IMR-90 (cell line): Measurements from ENCODE around the gene INTS15. TPM values are rescaled to one million over a fixed set of nuclear protein-coding genes. Genes with fewer than 3 reads are reported as not detected.
"Not testable (repeated sequence)": the region's sequence is repeated elsewhere in the genome, so short reads cannot be mapped to it uniquely, and the experiment has no call there.

ENCODE experiments used
- ATAC-seq: fragments of 200-7000 bp; cut with Tn5 transposase; 2 replicates; pipeline ENCODE4 v1.9.1; 2020; ENCODE audit warnings: low read depth, mild to moderate bottlenecking, moderate library complexity
- BruUV-seq: library from RNA; stranded (reverse); fragments of 400-500 nt; replicated peaks from 2 replicates; lab custom pipeline; 2021; lab: Mats Ljungman, UMichigan
- CTCF ChIA-PET: fragments of 300-600 bp; formaldehyde crosslinking; extraction: SDS; loops from one replicate; lab custom pipeline; 2021; ENCODE audit warnings: antibody characterized with exemption; lab: Yijun Ruan, JAX
- POLR2A ChIA-PET: fragments of 300-600 bp; sonication (Branson Sonifier 250); formaldehyde crosslinking; loops from one replicate; lab custom pipeline; 2022; ENCODE audit warnings: antibody characterized with exemption; ENCODE audit not compliant: unreplicated experiment; lab: Charles Lee
- DNase-seq: peaks from one replicate; pipeline ENCODE4 v3.0.0; 2013
- H2AFZ ChIP-seq: replicated peaks from 2 replicates; pipeline ENCODE3; 2013; ENCODE audit warnings: low read length, mild to moderate bottlenecking; ENCODE audit not compliant: poor library complexity
- H2AK5ac ChIP-seq: 2 replicates; pipeline ENCODE4 v1.6.1; 2013; ENCODE audit warnings: low read depth, low read length, inconsistent platforms
- H2AK9ac ChIP-seq: replicated peaks from 2 replicates; pipeline ENCODE3; 2013; ENCODE audit warnings: mild to moderate bottlenecking, low read depth, low read length, moderate library complexity; ENCODE audit not compliant: poor library complexity
- H2BK120ac ChIP-seq: 2 replicates; pipeline ENCODE4 v1.6.1; 2013; ENCODE audit warnings: low read depth, low read length, inconsistent platforms
- H2BK15ac ChIP-seq: 3 replicates; pipeline ENCODE4 v1.6.1; 2013; ENCODE audit warnings: low read depth, low read length, inconsistent platforms
- H2BK20ac ChIP-seq: 2 replicates; pipeline ENCODE4 v1.6.1; 2013; ENCODE audit warnings: low read depth, mild to moderate bottlenecking, inconsistent platforms, low read length, moderate library complexity
- H2BK5ac ChIP-seq: 2 replicates; pipeline ENCODE4 v1.6.1; 2013; ENCODE audit warnings: mild to moderate bottlenecking, low read depth, low read length, inconsistent platforms; ENCODE audit not compliant: poor library complexity, severe bottlenecking
- H3K14ac ChIP-seq: replicated peaks from 2 replicates; pipeline ENCODE4 v1.6.1; 2013; ENCODE audit warnings: low read depth, low read length, inconsistent platforms
- H3K18ac ChIP-seq: 2 replicates; pipeline ENCODE4 v1.6.1; 2013; ENCODE audit warnings: low read depth, low read length, control low read depth
- H3K23ac ChIP-seq: 2 replicates; pipeline ENCODE4 v1.6.1; 2013; ENCODE audit warnings: low read depth, low read length, inconsistent platforms
- H3K27ac ChIP-seq: 2 replicates; pipeline ENCODE4 v1.5.1; 2013; ENCODE audit warnings: mild to moderate bottlenecking, control low read depth, low read length; ENCODE audit not compliant: insufficient read depth
- H3K27me3 ChIP-seq: 2 replicates; pipeline ENCODE4 v1.6.1; 2013; ENCODE audit warnings: low read length; ENCODE audit not compliant: control insufficient read depth, insufficient read depth
- H3K36me3 ChIP-seq: 2 replicates; pipeline ENCODE4 v1.6.1; 2013; ENCODE audit warnings: low read length, mixed read lengths; ENCODE audit not compliant: control insufficient read depth, insufficient read depth
- H3K4ac ChIP-seq: 2 replicates; pipeline ENCODE4 v1.6.1; 2013; ENCODE audit warnings: low read depth, low read length, inconsistent platforms
- H3K4me1 ChIP-seq: 2 replicates; pipeline ENCODE4 v1.6.1; 2013; ENCODE audit warnings: low read length, mixed read lengths; ENCODE audit not compliant: control insufficient read depth, insufficient read depth
- H3K4me2 ChIP-seq: 2 replicates; pipeline ENCODE4 v1.6.1; 2013; ENCODE audit warnings: low read depth, mild to moderate bottlenecking, control low read depth, low read length, moderate library complexity
- H3K4me3 ChIP-seq: 2 replicates; pipeline ENCODE4 v1.5.1; 2013; ENCODE audit warnings: low read depth, mild to moderate bottlenecking, control low read depth, low read length, moderate library complexity; ENCODE audit not compliant: insufficient read depth
- H3K56ac ChIP-seq: 2 replicates; pipeline ENCODE4 v1.6.1; 2013; ENCODE audit warnings: low read length, inconsistent platforms; ENCODE audit not compliant: insufficient read depth; ENCODE audit errors: extremely low read depth
- H3K79me1 ChIP-seq, 2 experiments: 2 replicates each; pipeline ENCODE4 v1.6.1; 2013; ENCODE audit warnings: low read length in 2 of 2, inconsistent platforms in 1 of 2, low read depth in 1 of 2
- H3K9ac ChIP-seq: 2 replicates; pipeline ENCODE4 v1.6.1; 2013; ENCODE audit warnings: low read depth, low read length, control low read depth
- H3K9me1 ChIP-seq: 2 replicates; pipeline ENCODE4 v1.6.1; 2013; ENCODE audit warnings: low read length, inconsistent platforms; ENCODE audit not compliant: insufficient read depth
- H3K9me3 ChIP-seq: 2 replicates; pipeline ENCODE4 v1.6.1; 2013; ENCODE audit warnings: low read length; ENCODE audit not compliant: control insufficient read depth, insufficient read depth
- H4K20me1 ChIP-seq: 2 replicates; pipeline ENCODE4 v1.6.1; 2013; ENCODE audit warnings: low read length, inconsistent platforms; ENCODE audit not compliant: insufficient read depth
- H4K5ac ChIP-seq: 2 replicates; pipeline ENCODE4 v1.6.1; 2013; ENCODE audit warnings: mild to moderate bottlenecking, low read depth, low read length, control low read depth
- H4K8ac ChIP-seq, 2 experiments: 2 replicates each; pipeline ENCODE4 v1.6.1; 2013; ENCODE audit warnings: low read depth in 2 of 2, low read length in 2 of 2, control low read depth in 1 of 2, inconsistent platforms in 1 of 2
- H4K91ac ChIP-seq: 2 replicates; pipeline ENCODE4 v1.6.1; 2013; ENCODE audit warnings: low read depth, low read length, inconsistent platforms; ENCODE audit not compliant: insufficient read depth
- RFX5 ChIP-seq: IDR thresholded peaks from 2 replicates; pipeline ENCODE4 v1.8.0; 2012; ENCODE audit warnings: low read depth, mild to moderate bottlenecking, low read length, moderate library complexity
- WGBS, 2 experiments: methylation state at CpG; one replicate each; pipeline versions ENCODE4 v1.1.5 to v1.1.7; 2013; ENCODE audit warnings: missing lambda C conversion rate in 2 of 2; ENCODE audit not compliant: insufficient read length in 1 of 2; ENCODE audit errors: extremely low coverage in 2 of 2; 5-methylcytosine and 5-hydroxymethylcytosine counted together
- dilution Hi-C: fragments of 300-500 bp; cut with HindIII; formaldehyde crosslinking; loops from one replicate; pipeline ENCODE4 v1.14.3; 2018; ENCODE audit warnings: low sequenced_read_pairs; ENCODE audit not compliant: unreplicated experiment
- in situ Hi-C: fragments of 300-500 bp; cut with MboI; formaldehyde crosslinking; loops from 3 replicates; pipeline ENCODE4 v1.14.3; 2019; ENCODE audit warnings: low sequenced_read_pairs, inconsistent platforms, mixed read lengths
- intact Hi-C: fragments of 100-400 bp; cut with micrococcal nuclease; formaldehyde crosslinking; loops from 2 replicates; pipeline ENCODE4 v1.10.0; 2022
- polyA plus RNA-seq, 3 experiments: library from polyadenylated mRNA; depleted of rRNA; stranded (reverse); fragments of >200 nt; gene quantifications; 2 replicates each; pipeline ENCODE4 v1.2.3, GENCODE V29; 2012; ENCODE audit warnings: low replicate concordance in 1 of 3
- total RNA-seq: library from RNA; depleted of rRNA; stranded (reverse); fragments of >200 nt; gene quantifications from 2 replicates; pipeline ENCODE4 v1.2.3, GENCODE V29; 2012

Gene INTS15
- total and polyA plus RNA-seq, 2 of the 4 experiments (the other 2 are of a cell fraction) = 7.0 to 20.8 TPM

- no peak for TF ChIP-seq RFX5
Measured at GRCh38 chr7:6576024-6576866, 13.6 kb upstream of the INTS15 start (continued).

GRCh38 chr7:6576867-6577368 is 12.9 kb upstream of the INTS15 start:
- POLR2A ChIA-PET, dilution Hi-C loops, DNase-seq: not testable (repeated sequence)

More at GRCh38 chr7:6576867-6577368, 12.9 kb upstream of the INTS15 start:
- ATAC-seq, H3K9me1 ChIP-seq, in situ Hi-C loops, H3K9me3 ChIP-seq, H3K23ac ChIP-seq, H3K27me3 ChIP-seq, H2BK15ac ChIP-seq, H2BK20ac ChIP-seq, intact Hi-C loops, H3K4me1 ChIP-seq, H4K20me1 ChIP-seq, H3K56ac ChIP-seq, H3K14ac ChIP-seq, BruUV-seq, H2BK120ac ChIP-seq: not testable (repeated sequence)
- 0% methylated on average over 4 of the region's 14 CpGs; no CpG with 5 or more reads in 1 of the 2 experiments for WGBS, 2 experiments
- peaks cover 0 to 19% of the 10 kb centered on the region in 2 experiments; a peak in 3 of 4 replicates for H3K79me1 ChIP-seq
- peak overlapping the region; percentile 94 to 100 for H4K8ac ChIP-seq
- H2AK5ac ChIP-seq = peak overlapping the region; percentile 98
- H3K36me3 ChIP-seq = peaks cover 11% of the 10 kb centered on the region
- CTCF ChIA-PET = interaction anchor here (1.9 kb wide), 1 partner anchor 13 kb away, joined by 10 read pairs; the partner anchor contains the start of gene INTS15
- H3K4me2 ChIP-seq = peak overlapping the region; percentile 98
- peak overlapping the region; percentile 50; the same call in 1 of the 2 replicates for H3K18ac ChIP-seq
- peak overlapping the region; percentile 67 for H2AK9ac ChIP-seq
- peak overlapping the region; percentile 72; the same call in 1 of the 2 replicates for H3K4ac ChIP-seq
- H2BK5ac ChIP-seq = peak overlapping the region; percentile 20
- H3K27ac ChIP-seq = peak overlapping the region; percentile 59; the same call in 1 of the 2 replicates
- H2AFZ ChIP-seq = peak overlapping the region; percentile 99
- H3K4me3 ChIP-seq = peak overlapping the region; percentile 70
- peak overlapping the region; percentile 99 for H4K5ac ChIP-seq
- H4K91ac ChIP-seq = peak overlapping the region; percentile 70
- peak overlapping the region; percentile 82 for H3K9ac ChIP-seq
